HEK293T (cell line): ENCODE results near the gene L1CAM.

Experiments used
- ARNT ChIP-seq: fragments of 450-650 bp; IDR thresholded peaks from 2 replicates; pipeline ENCODE4 v1.6.1; 2017; ENCODE audit warnings: mild to moderate bottlenecking
- BHLHE40 ChIP-seq: fragments of 450-650 bp; IDR thresholded peaks from 2 replicates; pipeline ENCODE4 v1.6.1; 2016; ENCODE audit warnings: mild to moderate bottlenecking, moderate library complexity, borderline replicate concordance
- ELF4 ChIP-seq: fragments of 450-650 bp; IDR thresholded peaks from 2 replicates; pipeline ENCODE4 v1.6.1; 2017; ENCODE audit warnings: antibody characterized with exemption
- FOXK2 ChIP-seq: fragments of 450-650 bp; IDR thresholded peaks from 2 replicates; pipeline ENCODE4 v1.6.1; 2016; ENCODE audit warnings: mild to moderate bottlenecking
- FOXM1 ChIP-seq: fragments of 450-650 bp; IDR thresholded peaks from 2 replicates; pipeline ENCODE4 v1.6.1; 2017; ENCODE audit warnings: mild to moderate bottlenecking, borderline replicate concordance
- HDGF ChIP-seq: fragments of 450-650 bp; IDR thresholded peaks from 2 replicates; pipeline ENCODE4 v1.6.1; 2017; ENCODE audit warnings: antibody characterized with exemption, borderline replicate concordance
- LEF1 ChIP-seq: fragments of 450-650 bp; IDR thresholded peaks from 2 replicates; pipeline ENCODE4 v1.6.1; 2017; ENCODE audit warnings: mild to moderate bottlenecking, borderline replicate concordance
- NFRKB ChIP-seq: fragments of 450-650 bp; IDR thresholded peaks from 2 replicates; pipeline ENCODE4 v1.6.1; 2016; ENCODE audit warnings: mild to moderate bottlenecking, moderate library complexity
- PKNOX1 ChIP-seq: fragments of 450-650 bp; IDR thresholded peaks from 2 replicates; pipeline ENCODE4 v1.6.1; 2016
- SP1 ChIP-seq: fragments of 450-650 bp; IDR thresholded peaks from 2 replicates; pipeline ENCODE4 v1.6.1; 2017
- SUZ12 ChIP-seq: fragments of 450-650 bp; IDR thresholded peaks from 2 replicates; pipeline ENCODE4 v1.6.1; 2016; ENCODE audit warnings: mild to moderate bottlenecking
- TARDBP ChIP-seq: fragments of 450-650 bp; IDR thresholded peaks from 2 replicates; pipeline ENCODE4 v1.6.1; 2016
- ZNF384 ChIP-seq: fragments of 450-650 bp; IDR thresholded peaks from 2 replicates; pipeline ENCODE4 v1.6.1; 2016

- TF ChIP-seq SP1 (no peak), NFRKB (no peak), SUZ12 (no peak), ZNF384 (no peak), FOXM1 (no peak), LEF1 (no peak), FOXK2 (no peak), ELF4 (no peak), ARNT (no peak), TARDBP (no peak), HDGF (no peak), PKNOX1 (no peak), BHLHE40 (no peak)
Measured at GRCh38 chrX:153836921-153837320, 49.1 kb downstream of the L1CAM start.
